ENCODE results near the gene TBL1X.

The TBL1X gene

GRCh38 chrX:9770319-9770718 is 305.5 kb downstream of the TBL1X start:
- Histone ChIP-seq H3K9me3 (ENCODE audit: control insufficient read depth, low read length) (no peaks in the 10 kb centered on the region), H3K4me2 (ENCODE audit: low read length) (no peak overlapping the region), H3K79me2 (no peaks in the 10 kb centered on the region), H3K27me3 (ENCODE audit: control insufficient read depth, insufficient read depth, low read length) (no peaks in the 10 kb centered on the region), H3K9ac (no peak overlapping the region), H2AFZ (no peak overlapping the region), H3K36me3 (ENCODE audit: control insufficient read depth, insufficient read depth, low read length) (no peaks in the 10 kb centered on the region), H3K4me3 (ENCODE audit: low read depth, low read length) (no peak overlapping the region), H3K4me1 (no peaks in the 10 kb centered on the region), H3K27ac (no peak overlapping the region)
- no peak for TF ChIP-seq CTCF (IDR thresholded peaks at IDR 0.05)

GRCh38 chrX:9772943-9773342 is 308.1 kb downstream of the TBL1X start:
- H3K9me3 ChIP-seq (ENCODE audit: control insufficient read depth, low read length), result no peaks in the 10 kb centered on the region
- TF ChIP-seq CTCF (IDR thresholded peaks at IDR 0.05), result no peak
- no peaks in the 10 kb centered on the region for H3K79me2 ChIP-seq
- no peaks in the 10 kb centered on the region for H3K4me1 ChIP-seq
- no peak overlapping the region for H2AFZ ChIP-seq
- no peaks in the 10 kb centered on the region for H3K27me3 ChIP-seq (ENCODE audit: control insufficient read depth, insufficient read depth, low read length)
- H3K4me3 ChIP-seq (ENCODE audit: low read depth, low read length), result no peak overlapping the region
- no peak overlapping the region for H3K27ac ChIP-seq
- no peak overlapping the region for H3K9ac ChIP-seq
- H3K4me2 ChIP-seq (ENCODE audit: low read length), result no peak overlapping the region
- no peaks in the 10 kb centered on the region for H3K36me3 ChIP-seq (ENCODE audit: control insufficient read depth, insufficient read depth, low read length)

GRCh38 chrX:9775930-9776329 is 311.1 kb downstream of the TBL1X start:
- Histone ChIP-seq H3K79me2 (no peaks in the 10 kb centered on the region), H3K4me2 (ENCODE audit: low read length) (no peak overlapping the region), H2AFZ (no peak overlapping the region), H3K27ac (no peak overlapping the region), H3K9me3 (ENCODE audit: control insufficient read depth, low read length) (no peaks in the 10 kb centered on the region), H3K9ac (no peak overlapping the region), H3K36me3 (ENCODE audit: control insufficient read depth, insufficient read depth, low read length) (no peaks in the 10 kb centered on the region), H3K4me1 (no peaks in the 10 kb centered on the region), H3K27me3 (ENCODE audit: control insufficient read depth, insufficient read depth, low read length) (no peaks in the 10 kb centered on the region), H3K4me3 (ENCODE audit: low read depth, low read length) (no peak overlapping the region)
- TF ChIP-seq CTCF (IDR thresholded peaks at IDR 0.05), result no peak

- Histone ChIP-seq H2AFZ (no peak overlapping the region), H3K9ac (no peak overlapping the region), H3K4me1 (no peaks in the 10 kb centered on the region), H3K4me3 (ENCODE audit: low read depth, low read length) (no peak overlapping the region), H3K36me3 (ENCODE audit: control insufficient read depth, insufficient read depth, low read length) (no peaks in the 10 kb centered on the region), H3K27ac (no peak overlapping the region), H3K27me3 (ENCODE audit: control insufficient read depth, insufficient read depth, low read length) (no peaks in the 10 kb centered on the region), H3K79me2 (no peaks in the 10 kb centered on the region), H3K4me2 (ENCODE audit: low read length) (no peak overlapping the region), H3K9me3 (ENCODE audit: control insufficient read depth, low read length) (no peaks in the 10 kb centered on the region)
- TF ChIP-seq CTCF (IDR thresholded peaks at IDR 0.05), result no peak
Observed at GRCh38 chrX:9781941-9782340, 317.1 kb downstream of the TBL1X start.

- Histone ChIP-seq H3K27ac (no peak overlapping the region), H3K36me3 (ENCODE audit: control insufficient read depth, insufficient read depth, low read length) (no peaks in the 10 kb centered on the region), H2AFZ (no peak overlapping the region), H3K79me2 (no peaks in the 10 kb centered on the region), H3K27me3 (ENCODE audit: control insufficient read depth, insufficient read depth, low read length) (no peaks in the 10 kb centered on the region), H3K4me2 (ENCODE audit: low read length) (no peak overlapping the region), H3K4me3 (ENCODE audit: low read depth, low read length) (no peak overlapping the region), H3K9ac (no peak overlapping the region), H3K4me1 (peaks cover 2% of the 10 kb centered on the region), H3K9me3 (ENCODE audit: control insufficient read depth, low read length) (no peaks in the 10 kb centered on the region)
- no peak for TF ChIP-seq CTCF (IDR thresholded peaks at IDR 0.05)
Observed at GRCh38 chrX:9784332-9784731, 319.5 kb downstream of the TBL1X start.
